K562 (cell line): Measurements from ENCODE around the gene C1orf56. TPM values are rescaled to one million over a fixed set of nuclear protein-coding genes. Genes with fewer than 3 reads are reported as not detected.

Source experiments
- BRF2 ChIP-seq: IDR thresholded peaks from 3 replicates; pipeline ENCODE4 v1.6.1; 2011; ENCODE audit warnings: borderline replicate concordance, mild to moderate bottlenecking; ENCODE audit not compliant: insufficient read length, insufficient read depth
- C11orf30 ChIP-seq: fragments of 450-650 bp; IDR thresholded peaks from 2 replicates; pipeline ENCODE4 v1.6.1; 2016; ENCODE audit warnings: low read depth, mild to moderate bottlenecking
- CEBPB ChIP-seq: fragments of 450-650 bp; IDR thresholded peaks from 2 replicates; pipeline ENCODE4 v1.6.1; 2016; ENCODE audit warnings: missing genetic modification characterization, missing compliant biosample characterization
- DLX4 ChIP-seq: fragments of 250-450 bp; sonication (Bioruptor Pico); IDR thresholded peaks from 2 replicates; pipeline ENCODE4 v1.6.1; 2021; ENCODE audit warnings: mild to moderate bottlenecking
- DNMT1 ChIP-seq: fragments of 450-650 bp; IDR thresholded peaks from 2 replicates; pipeline ENCODE4 v1.6.1; 2016; ENCODE audit warnings: antibody characterized with exemption, mild to moderate bottlenecking
- GATA2 ChIP-seq: sonication (generic); formaldehyde crosslinking; IDR thresholded peaks from 2 replicates; pipeline ENCODE4 v1.4.0; 2020; ENCODE audit warnings: mild to moderate bottlenecking, missing genetic modification reagents
- GATAD2B ChIP-seq: fragments of 450-650 bp; IDR thresholded peaks from 2 replicates; pipeline ENCODE4 v1.6.1; 2017; ENCODE audit warnings: mild to moderate bottlenecking, borderline replicate concordance
- HNRNPUL1 ChIP-seq: fragments of 200-400 bp; formaldehyde crosslinking; IDR thresholded peaks from 2 replicates; pipeline ENCODE4 v1.6.1; 2017; ENCODE audit warnings: low read length
- MTF1 ChIP-seq: fragments of 250-450 bp; sonication (Bioruptor Pico); IDR thresholded peaks from 2 replicates; pipeline ENCODE4 v1.9.0; 2021; ENCODE audit warnings: moderate library complexity, mild to moderate bottlenecking, inconsistent platforms, borderline replicate concordance
- NFIX ChIP-seq: fragments of 250-450 bp; sonication (Bioruptor Pico); IDR thresholded peaks from 2 replicates; pipeline ENCODE4 v1.4.0; 2020; ENCODE audit warnings: low read depth, mild to moderate bottlenecking, moderate library complexity
- POLR2G ChIP-seq: fragments of 200-400 bp; formaldehyde crosslinking; IDR thresholded peaks from 2 replicates; pipeline ENCODE4 v1.6.1; 2017; ENCODE audit warnings: low read depth, mild to moderate bottlenecking, antibody characterized with exemption, low read length, moderate library complexity
- PYGO2 ChIP-seq: fragments of 450-650 bp; IDR thresholded peaks from 2 replicates; pipeline ENCODE4 v1.6.1; 2016; ENCODE audit warnings: mild to moderate bottlenecking, missing genetic modification characterization, moderate library complexity, missing compliant biosample characterization
- RERE ChIP-seq: sonication (generic); formaldehyde crosslinking; IDR thresholded peaks from 2 replicates; pipeline ENCODE4 v1.8.0; 2023; ENCODE audit warnings: missing genetic modification reagents, mild to moderate bottlenecking, borderline replicate concordance
- TAL1 ChIP-seq: fragments of 450-650 bp; IDR thresholded peaks from 2 replicates; pipeline ENCODE4 v1.6.1; 2016; ENCODE audit warnings: mild to moderate bottlenecking
- TFE3 ChIP-seq: fragments of 450-650 bp; formaldehyde crosslinking; IDR thresholded peaks from 2 replicates; pipeline ENCODE4 v1.4.0; 2020; ENCODE audit warnings: mild to moderate bottlenecking, mixed read lengths
- TRIM28 ChIP-seq: fragments of 450-650 bp; IDR thresholded peaks from 2 replicates; pipeline ENCODE4 v1.6.1; 2017
- ZKSCAN3 ChIP-seq: fragments of 250-450 bp; sonication (Bioruptor Pico); IDR thresholded peaks from 2 replicates; pipeline ENCODE4 v1.4.0; 2020
- ZNF146 ChIP-seq: IDR thresholded peaks from one replicate; pipeline ENCODE4 v1.6.1; 2018; ENCODE audit warnings: missing compliant biosample characterization; ENCODE audit not compliant: unreplicated experiment
- ZNF212 ChIP-seq: fragments of 450-650 bp; formaldehyde crosslinking; IDR thresholded peaks from 2 replicates; pipeline ENCODE4 v1.4.0; 2020; ENCODE audit warnings: mild to moderate bottlenecking
- ZNF347 ChIP-seq: fragments of 450-650 bp; formaldehyde crosslinking; IDR thresholded peaks from 2 replicates; pipeline ENCODE4 v1.4.0; 2020; ENCODE audit warnings: low read depth, mild to moderate bottlenecking, moderate library complexity
- ZNF507 ChIP-seq: conservative IDR thresholded peaks from 2 replicates; pipeline ENCODE4 v1.6.1; 2017; ENCODE audit warnings: missing genetic modification characterization, missing compliant biosample characterization
- ZNF780A ChIP-seq: fragments of 250-450 bp; sonication (Bioruptor Pico); IDR thresholded peaks from 2 replicates; pipeline ENCODE4 v1.5.0; 2021; ENCODE audit warnings: mild to moderate bottlenecking
- polyA plus RNA-seq, 8 experiments: library from polyadenylated mRNA; depleted of rRNA in 4 of 8; stranded (reverse) in 5 of 8; unstranded in 3 of 8; fragments of >200 nt; fragmentation: Nextera tagmentation in 2 of 8; fragmentation: Illumina TruSeq in 1 of 8; extraction: Ambion mirVana in 2 of 8; extraction: Trizol in 1 of 8; gene quantifications; 2 replicates each; pipeline versions ENCODE4 v1.2.1 to v1.2.3, GENCODE V29; 2011 to 2014; ENCODE audit warnings: inconsistent platforms in 1 of 8, missing spikeins in 1 of 8
- total RNA-seq, 7 experiments: library from RNA; depleted of rRNA in 6 of 7; stranded (reverse); fragments of >200 nt in 6 of 7; fragmentation: Illumina TruSeq in 2 of 7; extraction: Trizol in 2 of 7; gene quantifications; 2 replicates each; pipeline versions ENCODE4 v1.2.1 to v1.2.3, GENCODE V29; 2011 to 2021; ENCODE audit warnings: low replicate concordance in 1 of 7

Gene C1orf56
- total and polyA plus RNA-seq, 9 of the 15 experiments (the other 6 are each of a cell fraction or from before 2014, with no cell fraction given): 0.18 to 15.7 (median 1.1) TPM

- TF ChIP-seq MTF1 (CRISPR knock-in tag) (peak; percentile 81; the same call in 1 of the 2 replicates), PYGO2 (tag) (no peak), DLX4 (no peak), DNMT1 (no peak), TRIM28 (no peak), ZNF146 (CRISPR knock-in tag) (no peak), CEBPB (peak; percentile 36; the same call in 1 of the 2 replicates), RERE (CRISPR knock-in tag) (no peak), ZNF507 (no peak), C11orf30 (peak; percentile 41; the same call in 1 of the 2 replicates), ZNF347 (CRISPR knock-in tag) (no peak), HNRNPUL1 (no peak), TAL1 (no peak), TFE3 (CRISPR knock-in tag) (no peak), GATA2 (CRISPR knock-in tag) (no peak), ZNF212 (CRISPR knock-in tag) (no peak), BRF2 (no peak), GATAD2B (no peak), ZNF780A (CRISPR knock-in tag) (no peak), NFIX (no peak), ZKSCAN3 (CRISPR knock-in tag) (no peak), POLR2G (no peak)
These were observed 15.3 kb downstream of the C1orf56 start (continued) for GRCh38 chr1:151062741-151063371.
